ENCODE results near the gene DHRS3.
A peak's percentile ranks its signal among the peaks of the same experiment; 100 is the strongest.

Gene DHRS3

GRCh38 chr1:12594966-12595756 is 22.8 kb downstream of the DHRS3 start:
- Histone ChIP-seq H3K36me3 (ENCODE audit: control insufficient read depth in 1 of 2, insufficient read depth in 2 of 2, low read length in 2 of 2) (no peaks in the 10 kb centered on the region), H3K4me1 (ENCODE audit: control insufficient read depth in 1 of 2, insufficient read depth in 2 of 2, low read length in 2 of 2) (peaks cover 24 to 66% of the 10 kb centered on the region in 2 donors), H3K4me3 (ENCODE audit: low read depth in 1 of 2, low read length in 2 of 2) (peak overlapping the region; percentile 39 to 59), H3K27ac (ENCODE audit: low read length) (peak overlapping the region; percentile 58), H3K9me3 (ENCODE audit: control insufficient read depth in 1 of 2, low read length in 2 of 2) (no peaks in the 10 kb centered on the region), H3K27me3 (ENCODE audit: low read depth, low read length) (no peaks in the 10 kb centered on the region)

GRCh38 chr1:12594490-12594889 is 23.5 kb downstream of the DHRS3 start:
- no peaks in the 10 kb centered on the region for H3K9me3 ChIP-seq (ENCODE audit: control insufficient read depth in 1 of 2, low read length in 2 of 2)
- H3K27ac ChIP-seq (ENCODE audit: low read length): peak overlapping the region; percentile 58
- H3K36me3 ChIP-seq (ENCODE audit: control insufficient read depth in 1 of 2, insufficient read depth in 2 of 2, low read length in 2 of 2): no peaks in the 10 kb centered on the region
- H3K4me1 ChIP-seq (ENCODE audit: control insufficient read depth in 1 of 2, insufficient read depth in 2 of 2, low read length in 2 of 2): peaks cover 17 to 59% of the 10 kb centered on the region in 2 donors
- no peak overlapping the region for H3K4me3 ChIP-seq (ENCODE audit: low read depth in 1 of 2, low read length in 2 of 2)
- no peaks in the 10 kb centered on the region for H3K27me3 ChIP-seq (ENCODE audit: low read depth, low read length)

GRCh38 chr1:12593621-12594066 is 24.4 kb downstream of the DHRS3 start:
- Histone ChIP-seq H3K36me3 (ENCODE audit: control insufficient read depth in 1 of 2, insufficient read depth in 2 of 2, low read length in 2 of 2) (no peaks in the 10 kb centered on the region), H3K4me3 (ENCODE audit: low read depth in 1 of 2, low read length in 2 of 2) (no peak overlapping the region), H3K9me3 (ENCODE audit: control insufficient read depth in 1 of 2, low read length in 2 of 2) (no peaks in the 10 kb centered on the region), H3K27ac (ENCODE audit: low read length) (peak overlapping the region; percentile 58), H3K27me3 (ENCODE audit: low read depth, low read length) (no peaks in the 10 kb centered on the region), H3K4me1 (ENCODE audit: control insufficient read depth in 1 of 2, insufficient read depth in 2 of 2, low read length in 2 of 2) (peaks cover 13 to 57% of the 10 kb centered on the region in 2 donors)

- peaks cover 13 to 50% of the 10 kb centered on the region in 2 donors for H3K4me1 ChIP-seq (ENCODE audit: control insufficient read depth in 1 of 2, insufficient read depth in 2 of 2, low read length in 2 of 2)
Observed at GRCh38 chr1:12592496-12592895, 25.5 kb downstream of the DHRS3 start.

GRCh38 chr1:12591267-12591938 is 26.6 kb downstream of the DHRS3 start:
- H3K36me3 ChIP-seq (ENCODE audit: control insufficient read depth in 1 of 2, insufficient read depth in 2 of 2, low read length in 2 of 2): no peaks in the 10 kb centered on the region
- H3K27ac ChIP-seq (ENCODE audit: low read length): peak overlapping the region; percentile 39
- no peaks in the 10 kb centered on the region for H3K9me3 ChIP-seq (ENCODE audit: control insufficient read depth in 1 of 2, low read length in 2 of 2)
- peaks cover 9 to 42% of the 10 kb centered on the region in 2 donors for H3K4me1 ChIP-seq (ENCODE audit: control insufficient read depth in 1 of 2, insufficient read depth in 2 of 2, low read length in 2 of 2)
- H3K27me3 ChIP-seq (ENCODE audit: low read depth, low read length): no peaks in the 10 kb centered on the region
- H3K4me3 ChIP-seq (ENCODE audit: low read depth in 1 of 2, low read length in 2 of 2): no peak overlapping the region

More at GRCh38 chr1:12592496-12592895, 25.5 kb downstream of the DHRS3 start:
- Histone ChIP-seq H3K27me3 (ENCODE audit: low read depth, low read length) (no peaks in the 10 kb centered on the region), H3K4me3 (ENCODE audit: low read depth in 1 of 2, low read length in 2 of 2) (no peak overlapping the region), H3K27ac (ENCODE audit: low read length) (no peak overlapping the region), H3K9me3 (ENCODE audit: control insufficient read depth in 1 of 2, low read length in 2 of 2) (no peaks in the 10 kb centered on the region), H3K36me3 (ENCODE audit: control insufficient read depth in 1 of 2, insufficient read depth in 2 of 2, low read length in 2 of 2) (no peaks in the 10 kb centered on the region)

GRCh38 chr1:12588695-12589094 is 29.3 kb downstream of the DHRS3 start:
- Histone ChIP-seq H3K4me1 (ENCODE audit: control insufficient read depth in 1 of 2, insufficient read depth in 2 of 2, low read length in 2 of 2) (peaks cover 1 to 18% of the 10 kb centered on the region in 2 donors), H3K27ac (ENCODE audit: low read length) (no peak overlapping the region), H3K9me3 (ENCODE audit: control insufficient read depth in 1 of 2, low read length in 2 of 2) (no peaks in the 10 kb centered on the region), H3K36me3 (ENCODE audit: control insufficient read depth in 1 of 2, insufficient read depth in 2 of 2, low read length in 2 of 2) (peaks cover 0 to 9% of the 10 kb centered on the region in 2 donors), H3K27me3 (ENCODE audit: low read depth, low read length) (no peaks in the 10 kb centered on the region), H3K4me3 (ENCODE audit: low read depth in 1 of 2, low read length in 2 of 2) (no peak overlapping the region)

- no peaks in the 10 kb centered on the region for H3K27me3 ChIP-seq (ENCODE audit: low read depth, low read length)
- peaks cover 0 to 9% of the 10 kb centered on the region in 2 donors for H3K36me3 ChIP-seq (ENCODE audit: control insufficient read depth in 1 of 2, insufficient read depth in 2 of 2, low read length in 2 of 2)
- H3K9me3 ChIP-seq (ENCODE audit: control insufficient read depth in 1 of 2, low read length in 2 of 2): no peaks in the 10 kb centered on the region
- H3K4me3 ChIP-seq (ENCODE audit: low read depth in 1 of 2, low read length in 2 of 2): no peak overlapping the region
- peaks cover 0 to 16% of the 10 kb centered on the region in 2 donors for H3K4me1 ChIP-seq (ENCODE audit: control insufficient read depth in 1 of 2, insufficient read depth in 2 of 2, low read length in 2 of 2)
- H3K27ac ChIP-seq (ENCODE audit: low read length): no peak overlapping the region
Observed at GRCh38 chr1:12587981-12588640, 29.9 kb downstream of the DHRS3 start.

GRCh38 chr1:12585951-12586942 is 31.8 kb downstream of the DHRS3 start:
- H3K9me3 ChIP-seq (ENCODE audit: control insufficient read depth in 1 of 2, low read length in 2 of 2): no peaks in the 10 kb centered on the region
- no peak overlapping the region for H3K27ac ChIP-seq (ENCODE audit: low read length)
- no peaks in the 10 kb centered on the region for H3K27me3 ChIP-seq (ENCODE audit: low read depth, low read length)
- peaks cover 0 to 6% of the 10 kb centered on the region in 2 donors for H3K4me1 ChIP-seq (ENCODE audit: control insufficient read depth in 1 of 2, insufficient read depth in 2 of 2, low read length in 2 of 2)
- H3K36me3 ChIP-seq (ENCODE audit: control insufficient read depth in 1 of 2, insufficient read depth in 2 of 2, low read length in 2 of 2): peaks cover 0 to 9% of the 10 kb centered on the region in 2 donors
- H3K4me3 ChIP-seq (ENCODE audit: low read depth in 1 of 2, low read length in 2 of 2): no peak overlapping the region

- Histone ChIP-seq H3K4me1 (ENCODE audit: control insufficient read depth in 1 of 2, insufficient read depth in 2 of 2, low read length in 2 of 2) (peaks cover 0 to 3% of the 10 kb centered on the region in 2 donors), H3K4me3 (ENCODE audit: low read depth in 1 of 2, low read length in 2 of 2) (no peak overlapping the region), H3K9me3 (ENCODE audit: control insufficient read depth in 1 of 2, low read length in 2 of 2) (no peaks in the 10 kb centered on the region), H3K27me3 (ENCODE audit: low read depth, low read length) (no peaks in the 10 kb centered on the region), H3K36me3 (ENCODE audit: control insufficient read depth in 1 of 2, insufficient read depth in 2 of 2, low read length in 2 of 2) (peaks cover under 1 to 9% of the 10 kb centered on the region in 2 donors), H3K27ac (ENCODE audit: low read length) (no peak overlapping the region)
Observed at GRCh38 chr1:12585536-12585935, 32.5 kb downstream of the DHRS3 start.

- Histone ChIP-seq H3K4me3 (ENCODE audit: low read depth in 1 of 2, low read length in 2 of 2) (no peak overlapping the region), H3K9me3 (ENCODE audit: control insufficient read depth in 1 of 2, low read length in 2 of 2) (no peaks in the 10 kb centered on the region), H3K27ac (ENCODE audit: low read length) (no peak overlapping the region), H3K4me1 (ENCODE audit: control insufficient read depth in 1 of 2, insufficient read depth in 2 of 2, low read length in 2 of 2) (peaks cover 0 to 3% of the 10 kb centered on the region in 2 donors), H3K27me3 (ENCODE audit: low read depth, low read length) (no peaks in the 10 kb centered on the region), H3K36me3 (ENCODE audit: control insufficient read depth in 1 of 2, insufficient read depth in 2 of 2, low read length in 2 of 2) (peaks cover 4 to 13% of the 10 kb centered on the region in 2 donors)
Observed at GRCh38 chr1:12584900-12585525, 33.0 kb downstream of the DHRS3 start.

All from muscle layer of duodenum (tissue), 2 donors.